Measurements from ENCODE around the gene SPEF2.

DNA sequence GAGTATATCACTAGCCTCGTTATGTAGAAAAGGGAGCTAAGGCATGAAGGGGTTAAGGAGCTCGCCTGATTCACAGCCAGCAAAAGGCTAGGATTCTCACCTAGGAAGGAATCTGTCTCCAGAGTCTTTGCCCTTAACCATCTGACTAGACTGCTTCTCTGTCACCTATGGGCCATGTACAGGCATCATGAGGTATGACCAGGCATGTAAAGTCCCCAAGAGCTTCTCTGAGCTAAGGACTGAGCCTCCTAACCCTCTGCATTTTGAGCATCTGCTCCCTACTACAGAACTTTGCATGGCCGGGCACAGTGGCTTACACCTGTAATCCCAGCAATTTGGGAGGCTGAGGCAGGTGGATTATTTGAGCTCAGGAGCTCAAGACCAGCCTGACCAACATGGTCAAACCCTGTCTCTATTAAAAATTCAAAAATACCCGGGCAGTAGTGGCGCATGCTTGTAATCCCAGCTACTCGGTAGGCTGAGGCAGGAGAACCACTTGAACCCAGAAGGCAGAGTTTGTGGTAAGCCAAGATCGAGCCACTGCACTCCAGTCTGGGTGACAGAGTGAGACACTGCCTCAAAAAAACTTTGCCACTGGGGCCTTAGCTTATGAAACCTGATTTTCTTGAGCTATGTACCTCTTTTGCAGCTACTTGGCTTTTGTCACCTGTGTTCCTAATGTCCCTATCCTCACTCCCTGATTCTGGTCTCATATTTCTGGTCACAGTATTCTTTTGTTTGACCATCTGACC, 205.9 kb downstream of the SPEF2 start:
- TF ChIP-seq, protein P1, sequence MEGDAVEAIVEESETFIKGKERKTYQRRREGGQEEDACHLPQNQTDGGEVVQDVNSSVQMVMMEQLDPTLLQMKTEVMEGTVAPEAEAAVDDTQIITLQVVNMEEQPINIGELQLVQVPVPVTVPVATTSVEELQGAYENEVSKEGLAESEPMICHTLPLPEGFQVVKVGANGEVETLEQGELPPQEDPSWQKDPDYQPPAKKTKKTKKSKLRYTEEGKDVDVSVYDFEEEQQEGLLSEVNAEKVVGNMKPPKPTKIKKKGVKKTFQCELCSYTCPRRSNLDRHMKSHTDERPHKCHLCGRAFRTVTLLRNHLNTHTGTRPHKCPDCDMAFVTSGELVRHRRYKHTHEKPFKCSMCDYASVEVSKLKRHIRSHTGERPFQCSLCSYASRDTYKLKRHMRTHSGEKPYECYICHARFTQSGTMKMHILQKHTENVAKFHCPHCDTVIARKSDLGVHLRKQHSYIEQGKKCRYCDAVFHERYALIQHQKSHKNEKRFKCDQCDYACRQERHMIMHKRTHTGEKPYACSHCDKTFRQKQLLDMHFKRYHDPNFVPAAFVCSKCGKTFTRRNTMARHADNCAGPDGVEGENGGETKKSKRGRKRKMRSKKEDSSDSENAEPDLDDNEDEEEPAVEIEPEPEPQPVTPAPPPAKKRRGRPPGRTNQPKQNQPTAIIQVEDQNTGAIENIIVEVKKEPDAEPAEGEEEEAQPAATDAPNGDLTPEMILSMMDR (IDR thresholded peaks at IDR 0.05; ENCODE audit: low read length) = no peak
- no peak for TF ChIP-seq EZH2 (IDR thresholded peaks at IDR 0.05; ENCODE audit: borderline replicate concordance, low read length)
